ENCODE measurements around the gene PPM1J.
A peak's percentile ranks its signal among the peaks of the same experiment; 100 is the strongest.

PPM1J gene

GRCh38 chr1:112685913-112686312 lies 29.2 kb downstream of the PPM1J start:
- DNase-seq, result no peak

- DNase-seq, result no peak
Measured at GRCh38 chr1:112678605-112679004, 36.5 kb downstream of the PPM1J start.

GRCh38 chr1:112677501-112677900 lies 37.6 kb downstream of the PPM1J start:
- no peak for DNase-seq

- no peak for DNase-seq
Measured at GRCh38 chr1:112676543-112676942, 38.6 kb downstream of the PPM1J start.

- no peak for DNase-seq
Measured at GRCh38 chr1:112675728-112676381, 39.3 kb downstream of the PPM1J start.

DNA sequence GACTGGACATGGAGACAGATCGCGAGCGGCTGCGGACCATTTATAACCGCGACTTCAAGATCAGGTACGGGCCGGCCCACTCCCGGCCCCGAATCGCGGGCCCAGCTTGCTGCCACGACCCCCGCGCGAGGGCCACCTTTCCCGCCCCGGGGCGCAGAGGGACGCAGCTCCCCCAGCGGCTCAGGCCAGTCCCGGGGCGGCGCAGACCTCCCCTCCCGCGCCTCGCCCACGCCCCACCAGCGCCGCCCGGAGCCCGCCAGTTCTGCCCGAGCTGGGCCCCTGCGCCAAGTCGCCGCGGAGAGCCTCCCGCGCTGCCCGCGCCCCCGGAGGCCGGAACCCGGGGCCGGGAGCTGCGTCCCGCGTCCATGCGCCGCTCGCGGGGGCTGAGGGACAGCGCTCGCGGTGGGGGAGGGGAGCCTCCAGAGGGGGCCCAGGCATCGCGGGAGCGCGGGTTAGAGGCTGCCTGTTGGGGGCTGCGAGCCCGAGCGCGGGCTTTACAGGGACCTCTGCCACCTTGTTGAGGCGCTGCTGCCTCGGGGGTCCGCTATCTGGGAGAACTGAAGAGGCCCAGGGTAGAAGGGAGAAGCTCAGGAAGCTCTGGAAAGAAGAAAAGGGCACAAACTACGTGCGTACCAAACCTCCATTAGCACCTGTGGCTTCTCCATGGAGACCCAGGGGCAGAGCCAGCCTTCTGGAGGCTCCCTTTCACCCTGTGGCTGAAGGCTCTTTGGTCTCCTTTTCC lies 40.0 kb downstream of the PPM1J start:
- DNase-seq, result peak; percentile 72

- peak; percentile 75 for DNase-seq
Measured at GRCh38 chr1:112674440-112674985, 40.6 kb downstream of the PPM1J start, which contains the start of gene MOV10. Gene MOV10, plus strand, starts transcription at chr1:112674659. Its CDS starts 254 bp downstream, at chr1:112674913.

DNA sequence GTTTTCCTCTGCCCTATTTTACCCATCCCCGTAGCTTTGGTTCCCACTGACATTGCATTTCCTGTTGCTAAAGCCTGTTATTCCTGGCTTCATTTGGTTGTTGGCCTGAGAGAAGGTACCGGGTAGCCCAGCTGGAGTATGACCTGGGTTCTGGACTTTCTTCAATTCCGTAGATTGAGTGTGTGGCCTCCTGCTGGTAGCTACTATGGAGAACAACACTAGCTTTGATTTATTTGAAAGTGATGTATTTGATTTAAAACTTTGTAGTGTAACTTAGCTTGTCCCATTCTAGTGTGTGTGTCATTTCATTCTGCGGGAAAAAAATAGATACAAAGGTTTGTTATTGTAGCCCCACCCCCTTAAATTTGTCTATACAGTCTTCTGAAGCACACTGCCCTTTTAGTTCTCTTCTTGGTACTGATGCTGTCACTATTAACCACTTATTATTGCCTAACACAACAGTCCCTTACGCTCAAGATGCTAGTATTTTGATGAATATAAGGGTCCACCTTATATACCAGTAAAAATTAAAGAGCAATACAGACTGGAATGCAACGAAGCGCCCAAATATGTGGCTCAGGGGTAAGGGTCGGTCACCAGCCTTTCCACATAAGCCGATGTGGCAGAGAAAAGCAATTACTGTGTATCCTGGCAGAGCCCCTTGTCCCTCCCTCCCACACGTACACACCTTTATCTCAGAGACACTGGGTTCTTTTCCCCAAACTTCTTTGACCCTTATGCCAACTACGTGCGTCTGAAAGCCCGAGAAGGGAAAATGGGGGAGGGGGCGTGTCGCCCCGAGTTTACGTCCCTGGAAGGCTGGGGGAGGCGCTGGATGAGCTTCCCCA lies 41.3 kb downstream of the PPM1J start:
- DNase-seq, result peak; percentile 1

DNA sequence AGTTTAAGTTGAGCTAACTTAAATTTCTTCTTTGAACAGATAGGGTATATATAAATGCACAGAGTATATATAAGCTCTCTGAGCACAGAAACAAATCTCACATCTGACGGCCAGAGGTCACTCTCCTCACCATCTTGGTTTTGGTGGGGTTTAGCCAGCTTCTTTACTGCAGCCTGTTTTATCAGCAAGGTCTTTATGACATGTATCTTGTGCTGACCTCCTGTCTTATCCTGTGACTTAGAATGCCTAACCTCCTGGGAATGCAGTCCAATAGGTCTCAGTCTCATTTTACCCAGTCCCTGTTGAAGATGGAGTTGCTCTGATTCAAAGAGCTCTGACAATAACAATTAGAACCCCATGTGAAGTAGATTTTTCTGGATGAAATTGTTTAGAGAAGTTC lies 42.3 kb downstream of the PPM1J start:
- DNase-seq, result no peak

DNA sequence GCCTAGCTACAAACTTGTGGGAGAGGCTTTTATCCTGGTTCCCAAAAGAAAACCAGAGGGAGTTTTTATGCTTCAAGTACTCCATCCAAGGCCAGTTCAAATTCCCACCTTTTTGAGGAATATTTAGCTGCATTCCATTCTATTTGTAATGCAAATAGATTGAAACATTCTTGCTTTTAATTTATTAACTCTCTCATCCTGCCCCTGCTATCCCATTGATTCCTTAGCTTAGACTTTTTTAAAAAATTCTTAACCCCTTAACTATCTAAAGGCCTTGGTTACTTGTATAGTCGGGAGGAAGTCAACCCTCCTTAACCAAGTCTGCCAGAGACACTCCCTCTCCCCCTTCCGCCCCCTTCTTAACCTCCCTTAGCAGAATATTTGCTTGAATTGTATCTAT lies 43.1 kb downstream of the PPM1J start:
- no peak for DNase-seq

DNA sequence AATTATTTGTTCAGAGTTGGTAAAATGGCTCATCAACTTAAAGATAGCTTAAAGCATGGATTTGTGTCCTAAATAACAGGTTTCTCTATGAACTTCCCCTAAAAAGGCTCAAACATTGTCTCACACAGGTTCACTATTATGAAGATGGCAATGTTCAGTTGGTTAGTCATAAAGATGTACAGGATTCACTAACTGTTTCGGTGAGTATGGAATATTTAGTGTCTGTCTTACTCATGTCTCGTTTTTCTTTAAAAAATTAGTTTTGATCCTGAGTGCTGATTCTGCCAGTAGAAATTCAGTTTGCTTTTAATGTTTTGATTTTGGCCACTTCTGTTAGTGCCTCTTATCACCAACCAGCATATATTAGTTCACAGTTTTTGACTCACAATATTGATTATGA lies 48.2 kb downstream of the PPM1J start:
- DNase-seq, result no peak

DNA sequence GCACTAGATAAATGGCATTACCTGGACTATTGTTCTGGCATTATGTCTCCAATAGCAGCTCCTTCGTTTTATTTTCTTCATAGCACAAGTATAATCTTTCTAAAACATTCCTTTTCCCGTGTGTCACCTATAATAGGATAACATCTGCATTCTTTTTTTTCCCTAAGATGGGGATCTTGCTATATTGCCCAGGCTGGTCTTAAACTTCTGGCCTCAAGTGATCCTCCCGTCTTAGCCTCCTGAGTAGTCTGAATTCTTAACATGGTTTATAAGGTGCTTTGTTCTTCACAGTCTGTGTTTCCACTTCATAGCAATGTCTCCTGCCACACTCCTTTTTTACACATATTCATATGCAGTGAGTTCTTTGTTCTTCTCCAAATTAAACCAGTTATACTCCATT lies 49.3 kb downstream of the PPM1J start:
- DNase-seq, result no peak
